NCI-H69 (cell line): ENCODE data around the gene EXOC2.
A peak's percentile ranks its signal among the peaks of the same experiment; 100 is the strongest.
"Not testable (repeated sequence)": the region's sequence is repeated elsewhere in the genome, so short reads cannot be mapped to it uniquely, and the experiment has no call there.

Experiments
- DNase-seq: peaks from one replicate; lab custom pipeline; 2025; lab: John Stamatoyannopoulos, UW

EXOC2 gene

DNA sequence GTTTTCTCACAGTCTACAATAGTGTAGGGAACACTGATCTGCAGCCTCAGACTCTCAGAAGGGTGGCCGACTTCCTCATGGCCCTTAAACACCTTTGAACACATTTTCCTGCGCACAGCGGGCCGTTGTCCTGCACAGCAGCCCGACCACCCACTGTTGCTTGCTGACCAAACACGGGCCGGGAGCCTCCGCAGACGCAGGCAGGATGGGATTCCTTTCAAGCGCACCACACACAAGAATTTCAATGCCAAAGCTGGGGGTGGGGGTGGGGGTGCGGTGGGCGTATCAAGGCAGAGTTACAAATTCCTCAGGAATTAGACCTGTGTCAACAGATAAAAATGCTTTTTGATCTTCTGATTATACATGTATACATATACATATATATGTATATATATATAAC is 110.6 kb downstream of the EXOC2 start:
- peak; percentile 78 for DNase-seq

GRCh38 chr6:579339-579738 is 113.6 kb downstream of the EXOC2 start:
- DNase-seq, result peak; percentile 81

DNA sequence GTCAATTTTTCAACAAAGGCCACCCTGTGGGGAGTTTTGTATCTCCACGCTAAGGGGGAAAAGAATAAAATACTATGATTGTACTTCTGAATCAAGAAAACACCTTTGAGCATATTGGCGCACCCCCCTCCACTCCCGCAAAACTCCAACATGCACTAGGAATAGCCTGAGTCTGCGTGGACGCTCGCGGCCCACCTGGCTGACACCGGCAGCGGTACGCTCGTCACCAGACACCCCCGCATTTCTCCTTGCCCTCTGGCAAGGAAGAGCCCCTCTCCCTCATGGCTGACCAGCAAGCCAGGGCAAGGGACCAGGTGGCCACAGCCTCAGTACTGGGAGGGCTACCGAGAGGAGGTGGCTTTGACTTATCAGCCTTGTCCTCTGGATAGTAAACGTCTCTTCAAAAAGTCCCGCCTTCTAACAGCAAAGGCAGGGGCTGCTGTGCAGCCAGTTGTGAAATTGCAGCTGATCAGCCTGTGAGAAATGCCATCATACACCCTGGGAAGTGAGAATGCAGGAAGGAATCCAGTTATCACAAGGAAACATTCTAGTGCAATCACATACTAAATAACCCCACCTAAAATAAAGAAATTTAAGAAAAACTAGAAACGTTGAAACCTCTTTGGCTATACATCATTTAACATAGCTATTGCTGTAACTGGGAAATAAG is 120.2 kb downstream of the EXOC2 start:
- DNase-seq, result no peak

DNA sequence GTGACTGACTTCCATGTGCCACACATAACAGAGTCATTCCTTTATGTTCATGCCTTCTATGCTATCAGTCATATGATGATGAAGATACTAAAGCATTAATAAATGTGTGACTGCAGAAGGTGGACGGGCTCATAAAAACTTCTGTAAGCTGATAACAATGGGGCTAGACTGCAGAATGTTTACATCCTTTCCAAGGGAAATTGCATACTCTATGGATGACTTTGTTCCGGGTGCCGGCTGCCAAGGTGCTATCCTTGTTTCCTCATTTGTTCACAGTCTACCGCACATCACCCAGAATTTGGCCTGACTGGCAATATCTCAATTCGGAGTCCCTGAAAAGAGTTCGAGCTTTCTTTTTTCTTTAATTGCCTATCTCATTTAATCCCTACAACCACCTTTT is 121.0 kb downstream of the EXOC2 start:
- no peak for DNase-seq

GRCh38 chr6:570825-571224 is 122.1 kb downstream of the EXOC2 start:
- DNase-seq, result no peak

DNA sequence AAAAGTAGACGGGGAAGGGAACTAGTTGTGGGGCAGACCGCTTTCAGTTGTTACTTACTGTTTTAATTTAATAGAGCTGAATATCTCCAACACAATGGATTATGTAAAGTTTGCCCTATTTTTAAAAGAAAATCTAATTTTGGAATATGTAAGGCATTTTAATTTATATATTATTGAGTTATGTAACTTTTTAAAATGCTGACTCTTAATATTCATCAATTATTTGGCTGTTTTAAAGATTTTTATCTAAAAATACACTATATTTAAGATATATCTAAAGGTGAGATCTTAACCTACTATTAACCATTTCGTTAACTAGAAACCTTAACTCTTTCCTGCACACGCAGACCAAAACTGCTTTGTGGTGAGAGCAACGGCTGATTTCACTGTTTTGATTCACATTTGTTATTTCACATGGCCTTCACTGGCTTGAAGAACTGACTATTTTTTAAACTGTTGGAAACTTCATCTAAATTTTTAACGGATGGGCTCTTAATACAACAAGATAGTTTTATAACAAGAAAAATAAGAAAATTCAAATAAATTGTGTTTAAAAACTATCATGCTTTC is 123.9 kb downstream of the EXOC2 start:
- no peak for DNase-seq

DNA sequence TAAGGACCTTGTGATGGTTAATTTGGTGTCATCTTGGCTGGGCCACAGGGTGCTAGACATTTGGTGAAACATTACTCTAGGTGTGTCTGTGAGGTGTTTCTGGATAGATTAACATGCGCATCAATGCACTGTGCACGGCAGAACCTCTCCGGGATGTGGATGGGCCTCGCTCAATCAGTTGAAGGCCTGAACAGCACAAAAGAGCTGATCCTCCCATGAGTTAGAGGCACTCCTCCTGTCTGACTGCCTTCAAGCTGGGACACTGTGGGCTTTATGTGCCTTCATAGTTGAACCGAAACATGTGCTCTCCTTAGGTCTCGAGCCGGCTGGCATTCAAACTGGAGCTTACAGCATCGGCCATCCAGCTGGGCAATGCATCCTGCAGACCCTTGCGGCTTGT is 124.9 kb downstream of the EXOC2 start:
- no peak for DNase-seq

- DNase-seq, result no peak
These were observed 129.1 kb downstream of the EXOC2 start for GRCh38 chr6:563863-564262.

GRCh38 chr6:562052-562676 is 130.8 kb downstream of the EXOC2 start:
- DNase-seq, result no peak

DNA sequence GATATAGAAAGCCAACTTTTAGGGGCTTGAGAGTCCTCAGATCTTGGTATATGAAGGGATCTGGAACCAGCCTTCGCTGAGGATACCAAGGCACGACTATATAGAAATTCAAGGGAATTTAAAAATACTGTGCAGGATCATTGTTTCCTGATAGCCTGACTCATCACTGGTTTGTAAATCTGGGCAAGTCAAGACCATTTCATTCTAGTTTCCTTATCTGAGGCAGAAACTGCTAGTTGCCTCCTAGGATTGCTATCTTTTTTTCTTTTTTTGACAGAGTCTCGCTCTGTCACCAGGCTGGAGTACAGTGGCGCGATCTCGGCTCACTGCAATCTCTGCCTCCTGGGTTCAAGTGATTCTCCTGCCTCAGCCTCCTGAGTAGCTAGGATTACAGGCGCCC is 131.6 kb downstream of the EXOC2 start:
- DNase-seq, result not testable (repeated sequence)

GRCh38 chr6:558959-559358 is 134.0 kb downstream of the EXOC2 start:
- DNase-seq, result no peak

DNA sequence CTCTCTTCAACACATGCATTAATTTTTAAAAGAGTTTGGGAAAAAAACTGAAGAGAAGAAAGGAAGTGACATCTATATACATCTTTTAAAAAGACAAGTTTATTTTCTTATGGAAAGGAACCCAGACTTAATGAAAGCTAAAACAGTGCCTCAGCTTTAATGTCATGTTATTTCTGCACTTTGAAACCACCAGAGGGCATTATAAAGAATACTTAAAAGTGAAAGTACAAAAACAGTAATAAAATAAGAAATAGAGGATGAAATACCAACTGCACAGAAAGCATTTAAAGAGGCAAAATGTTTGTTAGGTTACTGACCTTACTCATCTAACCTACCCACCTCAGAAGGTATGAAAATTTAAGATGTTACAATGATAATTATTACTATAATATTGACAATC is 134.8 kb downstream of the EXOC2 start:
- no peak for DNase-seq

DNA sequence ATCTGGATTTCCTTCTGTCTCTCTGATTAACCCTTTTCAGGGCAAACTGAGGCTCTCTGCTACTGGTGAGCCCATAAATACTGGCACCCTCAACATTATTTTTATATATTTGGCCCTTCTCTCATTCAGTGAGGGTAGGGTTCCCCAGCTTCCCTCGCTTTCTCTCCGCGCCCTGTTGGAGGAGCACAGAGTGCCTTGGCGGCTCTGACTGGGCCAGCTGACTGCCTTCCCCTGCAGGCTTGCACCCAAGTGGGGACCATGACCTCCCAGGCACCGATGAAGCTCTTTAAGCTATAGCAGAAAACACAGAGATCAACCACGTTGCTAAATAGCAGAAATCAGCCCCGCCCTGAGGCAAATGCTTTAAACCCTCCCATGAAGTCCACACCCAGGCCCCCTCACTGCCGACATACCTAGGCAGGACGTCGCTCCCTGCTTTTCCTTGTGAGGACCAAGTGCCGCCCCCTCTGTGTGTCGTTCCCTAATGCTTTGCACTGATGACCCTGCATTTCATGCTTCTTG is 141.0 kb downstream of the EXOC2 start:
- DNase-seq, result no peak

DNA sequence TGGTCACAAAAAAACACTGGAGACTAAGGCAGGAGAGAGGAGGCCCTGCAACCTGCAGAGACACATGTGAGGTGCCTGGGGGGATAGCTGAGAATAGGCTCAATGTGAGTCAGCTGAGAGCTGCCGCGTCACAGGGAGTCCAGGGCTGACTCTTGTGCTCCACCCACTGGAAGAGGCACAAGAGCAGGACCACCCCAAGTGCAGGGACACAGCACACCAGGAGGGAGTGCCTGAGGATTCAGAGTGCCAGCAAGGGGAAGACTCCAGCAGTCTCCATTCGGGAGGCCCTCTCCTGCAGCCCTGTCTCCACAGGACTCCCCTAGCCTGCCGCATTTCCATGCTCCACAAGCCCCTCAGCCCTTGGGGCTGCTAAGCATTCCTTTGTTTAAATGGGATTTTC is 141.5 kb downstream of the EXOC2 start:
- DNase-seq, result peak; percentile 14

DNA sequence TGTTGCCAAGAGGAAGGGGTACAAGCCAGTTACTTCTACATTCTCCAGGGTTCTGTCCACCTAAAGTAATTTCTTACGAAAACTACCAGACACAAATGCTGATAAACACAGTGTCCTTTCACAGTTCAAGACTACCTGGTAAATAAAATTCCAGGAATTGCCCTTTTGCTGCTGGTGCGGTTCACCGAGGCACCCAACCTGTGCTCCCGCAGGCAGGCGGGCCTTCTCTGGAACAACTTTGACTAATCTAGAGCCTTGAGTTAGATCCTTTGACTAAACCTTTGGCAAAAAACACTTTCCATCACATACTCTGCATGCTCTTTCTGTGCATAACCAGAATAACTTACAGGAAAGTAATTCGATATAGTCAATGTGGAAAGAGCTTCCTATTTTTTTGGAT is 143.0 kb downstream of the EXOC2 start:
- DNase-seq, result no peak

GRCh38 chr6:548517-548916 is 144.4 kb downstream of the EXOC2 start:
- no peak for DNase-seq

- no peak for DNase-seq
These were observed 144.8 kb downstream of the EXOC2 start for GRCh38 chr6:548091-548490.

DNA sequence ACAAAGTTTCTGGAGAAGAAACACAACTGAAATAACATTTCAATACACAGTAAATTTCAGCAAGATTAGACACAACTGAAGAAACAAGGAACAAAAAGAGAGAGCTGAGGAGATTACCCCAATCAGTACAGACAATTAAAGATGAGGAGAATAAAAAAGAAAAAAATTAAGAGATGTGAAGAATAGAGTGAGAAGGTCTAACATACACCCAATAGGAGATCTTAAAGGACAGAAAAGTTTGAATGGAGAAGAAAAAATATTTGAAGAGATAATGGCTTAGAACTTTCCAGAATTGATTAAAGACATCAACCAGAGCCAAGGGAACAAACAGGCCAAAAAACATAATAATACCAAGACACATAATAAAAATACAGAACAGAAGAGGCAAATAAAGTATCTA is 152.4 kb downstream of the EXOC2 start:
- DNase-seq, result no peak

DNA sequence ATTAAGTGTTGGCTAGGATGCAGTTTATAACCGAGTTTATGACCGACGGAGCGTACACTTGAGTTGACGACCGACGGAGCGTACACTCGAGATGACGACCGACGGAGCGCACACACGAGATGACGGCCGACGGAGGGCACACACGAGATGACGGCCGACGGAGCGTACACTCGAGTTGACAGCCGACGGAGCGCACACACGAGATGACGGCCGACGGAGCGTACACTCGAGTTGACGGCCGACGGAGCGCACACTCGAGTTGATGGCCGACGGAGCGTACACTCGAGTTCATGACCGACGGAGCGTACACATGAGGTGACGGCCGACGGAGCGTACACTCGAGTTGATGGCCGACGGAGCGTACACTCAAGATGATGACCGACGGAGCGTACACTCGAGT is 155.8 kb downstream of the EXOC2 start:
- no peak for DNase-seq

DNA sequence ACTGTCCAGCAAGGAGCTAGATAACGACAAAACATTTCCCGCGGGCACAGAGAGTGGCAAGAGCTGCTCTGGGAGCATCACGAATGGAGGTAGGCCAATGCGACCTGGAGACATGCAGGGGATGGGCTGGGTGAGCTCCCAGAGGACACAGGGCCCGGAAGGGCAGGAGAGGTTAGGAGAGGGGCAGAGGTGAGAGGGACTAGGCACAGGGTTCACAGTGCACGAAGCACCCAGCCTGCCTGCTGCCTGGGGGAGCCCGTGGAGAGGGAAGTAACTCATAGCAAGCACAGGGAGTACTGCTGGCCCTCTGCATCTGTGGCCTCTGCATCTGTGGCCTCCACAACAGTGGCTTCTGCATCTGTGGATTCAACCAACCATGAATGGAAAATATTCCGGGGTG is 162.5 kb downstream of the EXOC2 start:
- DNase-seq, result no peak

DNA sequence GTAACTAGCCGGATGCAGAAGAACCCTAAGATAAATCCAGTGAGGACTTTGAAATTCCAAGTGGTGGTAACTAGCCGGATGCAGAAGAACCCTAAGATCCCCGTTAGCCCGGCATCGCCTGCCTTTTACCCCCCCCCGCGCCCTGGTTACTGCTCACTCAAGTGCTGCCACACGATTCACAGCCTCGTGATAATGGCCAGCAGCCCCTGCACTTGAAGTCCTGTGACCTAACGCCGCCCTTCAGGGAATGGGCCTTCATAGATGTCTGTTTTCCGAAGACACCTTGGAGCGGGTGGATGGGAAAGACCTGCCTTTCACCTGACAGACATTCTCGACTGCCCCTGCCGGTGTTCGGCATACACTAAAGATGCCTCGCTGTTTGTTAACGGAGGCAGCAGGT is 163.9 kb downstream of the EXOC2 start:
- DNase-seq, result no peak

GRCh38 chr6:527989-528673 is 164.8 kb downstream of the EXOC2 start:
- DNase-seq, result no peak

GRCh38 chr6:524803-525202 is 168.1 kb downstream of the EXOC2 start:
- no peak for DNase-seq
